ENCODE results near the gene TMBIM6.

The TMBIM6 gene

GRCh38 chr12:49800421-49801140, 59.2 kb downstream of the TMBIM6 start:
- DNase-seq = no peak

- no peak for DNase-seq
Measured at GRCh38 chr12:49801141-49802063, 60.0 kb downstream of the TMBIM6 start.

- no peak for DNase-seq
Measured at GRCh38 chr12:49803693-49804450, 62.5 kb downstream of the TMBIM6 start.

GRCh38 chr12:49804821-49805220, 63.5 kb downstream of the TMBIM6 start:
- DNase-seq = no peak

- DNase-seq = no peak
Measured at GRCh38 chr12:49805409-49805808, 64.1 kb downstream of the TMBIM6 start.

- no peak for DNase-seq
Measured at GRCh38 chr12:49806321-49806813, 65.0 kb downstream of the TMBIM6 start.

- DNase-seq = no peak
Measured at GRCh38 chr12:49806877-49807276, 65.5 kb downstream of the TMBIM6 start.

GRCh38 chr12:49807991-49808580, 66.7 kb downstream of the TMBIM6 start:
- DNase-seq = no peak

GRCh38 chr12:49808686-49809380, 67.5 kb downstream of the TMBIM6 start:
- DNase-seq = no peak

- DNase-seq = no peak
Measured at GRCh38 chr12:49809381-49809905, 68.1 kb downstream of the TMBIM6 start.

GRCh38 chr12:49809906-49810389, 68.6 kb downstream of the TMBIM6 start:
- no peak for DNase-seq

- no peak for DNase-seq
Measured at GRCh38 chr12:49811136-49811535, 69.8 kb downstream of the TMBIM6 start.

GRCh38 chr12:49811961-49812401, 70.6 kb downstream of the TMBIM6 start:
- DNase-seq = no peak

GRCh38 chr12:49813131-49813530, 71.8 kb downstream of the TMBIM6 start:
- no peak for DNase-seq
